Upper lobe of left lung (tissue), 4 donors: ENCODE data around the gene CD164.

Source experiments
- POLR2A ChIP-seq, 4 donors: fragments of 450-650 bp; IDR thresholded peaks; one replicate each; pipeline ENCODE4 v1.5.1; 2016 to 2017; ENCODE audit warnings: antibody characterized with exemption in 4 of 4, mild to moderate bottlenecking in 2 of 4
- POLR2AphosphoS5 ChIP-seq, 2 donors: sonication (generic); formaldehyde crosslinking; IDR thresholded peaks; one replicate each; pipeline ENCODE4 v1.5.1; 2017; ENCODE audit warnings: antibody characterized with exemption in 2 of 2
- TF ChIP-seq, protein P1 (sequence below), 6 experiments: fragments of 450-650 bp in 4 of 6; fragments of 200-600 bp in 2 of 6; sonication (generic) in 2 of 6; IDR thresholded peaks; one replicate each; pipeline ENCODE4 v1.5.1; 2016 to 2019; ENCODE audit warnings: antibody characterized with exemption in 6 of 6

DNA sequence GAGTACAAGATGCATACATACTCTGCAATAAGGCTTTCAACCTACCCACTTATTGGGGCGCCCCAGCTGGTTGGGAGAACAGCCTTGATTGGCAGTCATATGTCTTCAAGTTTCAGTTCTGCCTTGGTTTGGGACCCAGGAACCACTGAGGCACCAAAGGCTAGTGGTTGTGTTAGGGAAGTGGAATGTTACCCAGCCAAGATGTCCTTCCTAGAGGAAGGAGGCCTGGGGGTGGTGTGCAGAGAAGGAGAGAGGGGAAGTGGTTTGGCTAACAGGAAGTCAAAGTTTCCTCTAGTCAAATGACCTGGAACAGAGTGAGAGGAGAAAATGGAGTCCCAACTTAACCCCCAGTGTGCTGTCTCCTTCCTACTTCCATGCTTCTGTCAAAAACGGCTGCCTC lies 59.4 kb downstream of the CD164 start:
- TF ChIP-seq POLR2A (IDR thresholded peaks at IDR 0.05): no peak
- TF ChIP-seq POLR2AphosphoS5 (IDR thresholded peaks at IDR 0.05): peak; percentile 24 to 53
- TF ChIP-seq, protein P1, sequence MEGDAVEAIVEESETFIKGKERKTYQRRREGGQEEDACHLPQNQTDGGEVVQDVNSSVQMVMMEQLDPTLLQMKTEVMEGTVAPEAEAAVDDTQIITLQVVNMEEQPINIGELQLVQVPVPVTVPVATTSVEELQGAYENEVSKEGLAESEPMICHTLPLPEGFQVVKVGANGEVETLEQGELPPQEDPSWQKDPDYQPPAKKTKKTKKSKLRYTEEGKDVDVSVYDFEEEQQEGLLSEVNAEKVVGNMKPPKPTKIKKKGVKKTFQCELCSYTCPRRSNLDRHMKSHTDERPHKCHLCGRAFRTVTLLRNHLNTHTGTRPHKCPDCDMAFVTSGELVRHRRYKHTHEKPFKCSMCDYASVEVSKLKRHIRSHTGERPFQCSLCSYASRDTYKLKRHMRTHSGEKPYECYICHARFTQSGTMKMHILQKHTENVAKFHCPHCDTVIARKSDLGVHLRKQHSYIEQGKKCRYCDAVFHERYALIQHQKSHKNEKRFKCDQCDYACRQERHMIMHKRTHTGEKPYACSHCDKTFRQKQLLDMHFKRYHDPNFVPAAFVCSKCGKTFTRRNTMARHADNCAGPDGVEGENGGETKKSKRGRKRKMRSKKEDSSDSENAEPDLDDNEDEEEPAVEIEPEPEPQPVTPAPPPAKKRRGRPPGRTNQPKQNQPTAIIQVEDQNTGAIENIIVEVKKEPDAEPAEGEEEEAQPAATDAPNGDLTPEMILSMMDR (IDR thresholded peaks at IDR 0.05): no peak
